Astrocyte (in vitro differentiated cells and primary cell): ENCODE data around the gene PLLP. TPM values are rescaled to one million over a fixed set of nuclear protein-coding genes. Genes with fewer than 3 reads are reported as not detected.

Experiments used
- DNase-seq: peaks from one replicate; pipeline ENCODE4 v3.0.0-alpha.2; 2010; ENCODE audit warnings: low read depth
- FAIRE-seq: peaks from 2 replicates; lab custom pipeline; 2011; peaks lifted over from hg19 to GRCh38; lab: Jason Lieb, UNC
- H2AFZ ChIP-seq: 2 replicates; pipeline ENCODE4 v1.6.0; 2012; ENCODE audit warnings: low read depth, low read length, inconsistent platforms
- H3K27ac ChIP-seq: 2 replicates; pipeline ENCODE4 v1.5.1; 2011; ENCODE audit warnings: low read depth, low read length, inconsistent platforms
- H3K27me3 ChIP-seq: 2 replicates; pipeline ENCODE4 v1.6.0; 2011; ENCODE audit warnings: low read length, inconsistent platforms; ENCODE audit not compliant: insufficient read depth
- H3K36me3 ChIP-seq: 2 replicates; pipeline ENCODE4 v1.5.1; 2011; ENCODE audit warnings: low read length, inconsistent platforms; ENCODE audit not compliant: insufficient read depth
- H3K4me1 ChIP-seq: 2 replicates; pipeline ENCODE4 v1.5.1; 2011; ENCODE audit warnings: low read length, inconsistent platforms; ENCODE audit not compliant: insufficient read depth
- H3K4me2 ChIP-seq: 2 replicates; pipeline ENCODE4 v1.6.0; 2012; ENCODE audit warnings: low read length, inconsistent platforms
- H3K4me3 ChIP-seq: 2 replicates; pipeline ENCODE4 v1.5.1; 2011; ENCODE audit warnings: low read depth, mild to moderate bottlenecking, low read length, inconsistent platforms; ENCODE audit not compliant: insufficient read depth
- H3K79me2 ChIP-seq: 2 replicates; pipeline ENCODE4 v1.6.0; 2012; ENCODE audit warnings: mild to moderate bottlenecking, low read length, inconsistent platforms; ENCODE audit not compliant: insufficient read depth
- H3K9ac ChIP-seq: 2 replicates; pipeline ENCODE4 v1.6.0; 2012; ENCODE audit warnings: mild to moderate bottlenecking, low read length, inconsistent platforms
- H3K9me3 ChIP-seq: 2 replicates; pipeline ENCODE4 v1.5.1; 2012; ENCODE audit warnings: low read depth, mild to moderate bottlenecking, low read length, inconsistent platforms; ENCODE audit not compliant: insufficient read depth
- H4K20me1 ChIP-seq: 2 replicates; pipeline ENCODE4 v1.6.0; 2012; ENCODE audit warnings: low read length, inconsistent platforms; ENCODE audit not compliant: insufficient read depth
- H3K27ac Mint-ChIP-seq: one replicate; pipeline ENCODE4 v1.8.0; 2021; ENCODE audit warnings: mild to moderate bottlenecking, mixed read lengths; ENCODE audit not compliant: unreplicated experiment
- H3K27me3 Mint-ChIP-seq: one replicate; pipeline ENCODE4 v1.8.0; 2021; ENCODE audit warnings: low read depth, mixed read lengths; ENCODE audit not compliant: unreplicated experiment
- H3K36me3 Mint-ChIP-seq: one replicate; pipeline ENCODE4 v1.8.0; 2021; ENCODE audit warnings: low read depth, mixed read lengths; ENCODE audit not compliant: unreplicated experiment
- H3K4me1 Mint-ChIP-seq: one replicate; pipeline ENCODE4 v1.8.0; 2021; ENCODE audit warnings: low read depth, mixed read lengths; ENCODE audit not compliant: unreplicated experiment
- H3K4me3 Mint-ChIP-seq: one replicate; pipeline ENCODE4 v1.8.0; 2021; ENCODE audit warnings: mild to moderate bottlenecking, moderate library complexity, mixed read lengths; ENCODE audit not compliant: unreplicated experiment
- H3K9me3 Mint-ChIP-seq: one replicate; pipeline ENCODE4 v1.8.0; 2021; ENCODE audit warnings: mild to moderate bottlenecking, mixed read lengths; ENCODE audit not compliant: unreplicated experiment
- CTCF ChIP-seq: IDR thresholded peaks from 2 replicates; pipeline ENCODE4 v1.5.1; 2011; ENCODE audit warnings: low read depth, mild to moderate bottlenecking, inconsistent platforms, low read length, moderate library complexity; ENCODE audit not compliant: insufficient read depth
- EZH2 ChIP-seq: IDR thresholded peaks from 2 replicates; pipeline ENCODE4 v1.6.1; 2012; ENCODE audit warnings: mild to moderate bottlenecking, low read length, inconsistent platforms; ENCODE audit not compliant: insufficient read depth
- total RNA-seq: library from RNA; stranded (reverse); gene quantifications from 2 replicates; pipeline ENCODE4 v1.2.1, GENCODE V29; 2021

Gene PLLP
- total RNA-seq, 1 donor from 2014 or later = 0.93 TPM

- Histone ChIP-seq H4K20me1 (peaks cover 7% of the 10 kb centered on the region), H3K27me3 (no peaks in the 10 kb centered on the region), H3K27ac (no peak overlapping the region), H3K4me1 (no peaks in the 10 kb centered on the region), H3K9ac (no peak overlapping the region), H3K4me3 (no peak overlapping the region), H3K36me3 (peaks cover 44% of the 10 kb centered on the region), H3K79me2 (no peaks in the 10 kb centered on the region), H3K9me3 (no peaks in the 10 kb centered on the region), H2AFZ (no peak overlapping the region), H3K4me2 (no peak overlapping the region)
- TF ChIP-seq EZH2 (no peak), CTCF (no peak)
- no peaks in the 10 kb centered on the region for H3K9me3 Mint-ChIP-seq
- FAIRE-seq = no peak
- H3K4me1 Mint-ChIP-seq = no peaks in the 10 kb centered on the region
- H3K27me3 Mint-ChIP-seq = no peaks in the 10 kb centered on the region
- no peak for DNase-seq
- peaks cover 20% of the 10 kb centered on the region for H3K36me3 Mint-ChIP-seq
- H3K27ac Mint-ChIP-seq = no peak overlapping the region
- no peak overlapping the region for H3K4me3 Mint-ChIP-seq
Observed at GRCh38 chr16:57251352-57251751, 33.1 kb downstream of the PLLP start.

GRCh38 chr16:57245472-57246113, 38.9 kb downstream of the PLLP start:
- peak overlapping the region; percentile 70 for H2AFZ ChIP-seq

More at GRCh38 chr16:57245472-57246113, 38.9 kb downstream of the PLLP start:
- H3K4me3 ChIP-seq = peak overlapping the region; percentile 81
- peaks cover 10% of the 10 kb centered on the region for H3K4me1 ChIP-seq
- H3K79me2 ChIP-seq = peaks cover 12% of the 10 kb centered on the region
- peak overlapping the region; percentile 95 for H3K9ac ChIP-seq
- peaks cover 7% of the 10 kb centered on the region for H4K20me1 ChIP-seq
- no peaks in the 10 kb centered on the region for H3K27me3 ChIP-seq
- Mint-ChIP-seq H3K36me3 (peaks cover 17% of the 10 kb centered on the region), H3K27ac (peak overlapping the region; percentile 21), H3K9me3 (no peaks in the 10 kb centered on the region), H3K27me3 (no peaks in the 10 kb centered on the region), H3K4me3 (peak overlapping the region; percentile 90), H3K4me1 (no peaks in the 10 kb centered on the region)
- peaks cover 26% of the 10 kb centered on the region for H3K36me3 ChIP-seq
- FAIRE-seq = no peak
- peak overlapping the region; percentile 88 for H3K27ac ChIP-seq
- no peaks in the 10 kb centered on the region for H3K9me3 ChIP-seq
- TF ChIP-seq EZH2 = no peak
- no peak for TF ChIP-seq CTCF
- DNase-seq = no peak
- peak overlapping the region; percentile 87 for H3K4me2 ChIP-seq
